Gastrocnemius medialis (tissue), 4 donors: ENCODE data around the gene MSTN.

Experiments
- CTCF ChIP-seq, 5 experiments: fragments of 450-650 bp in 3 of 5; fragments of 200-600 bp in 2 of 5; sonication (generic) in 2 of 5; IDR thresholded peaks in 4 of 5; conservative IDR thresholded peaks in 1 of 5; 1 replicate in 4 of 5; 2 replicates in 1 of 5; pipeline ENCODE4 v1.5.1; 2016 to 2019; ENCODE audit warnings: antibody characterized with exemption in 5 of 5, mild to moderate bottlenecking in 3 of 5, moderate library complexity in 3 of 5
- POLR2A ChIP-seq, 2 donors: fragments of 450-650 bp; IDR thresholded peaks; one replicate each; pipeline ENCODE4 v1.6.1; 2017; ENCODE audit warnings: antibody characterized with exemption in 2 of 2, mild to moderate bottlenecking in 2 of 2, moderate library complexity in 2 of 2

- no peak for TF ChIP-seq CTCF (IDR thresholded peaks at IDR 0.05 in 4 of 5, conservative IDR thresholded peaks at IDR 0.05 in 1 of 5)
- TF ChIP-seq POLR2A (IDR thresholded peaks at IDR 0.05) = no peak
Measured at GRCh38 chr2:190111166-190111565, 48.6 kb upstream of the MSTN start.
